HT1080 (cell line): Measurements from ENCODE around the gene OR2M3. TPM values are rescaled to one million over a fixed set of nuclear protein-coding genes. Genes with fewer than 3 reads are reported as not detected.

ENCODE experiments used
- total RNA-seq: library from RNA; depleted of rRNA; stranded (reverse); fragments of >200 nt; shearing (Covaris generic); gene quantifications from 2 replicates; pipeline ENCODE4 v1.2.3, GENCODE V29; 2014; rRNA removed

The OR2M3 gene
- total RNA-seq, 1 experiment from 2014 or later = 0.02 TPM

Other genes starting within 250 kb of the OR2M3 start
- gene OR2L8, start 248.4 kb upstream of the OR2M3 start, total RNA-seq = not detected in 2 replicates
- not detected in 2 replicates for gene OR2AK2, start 232.0 kb upstream of the OR2M3 start, total RNA-seq
- not detected in 2 replicates for gene OR2L5, start 183.6 kb upstream of the OR2M3 start, total RNA-seq
- gene OR2L2, start 167.2 kb upstream of the OR2M3 start, total RNA-seq = not detected in 2 replicates
- gene OR2L3, start 150.4 kb upstream of the OR2M3 start, total RNA-seq = not detected in 2 replicates
- gene OR2L13, start 102.1 kb upstream of the OR2M3 start, total RNA-seq = not detected in 2 replicates
- not detected in 2 replicates for gene OR2M5, start 52.1 kb upstream of the OR2M3 start, total RNA-seq
- not detected in 2 replicates for gene OR2M2, start 22.4 kb upstream of the OR2M3 start, total RNA-seq
- 0.05 and 0.10 TPM in 2 replicates for gene OR2M4, start 34.2 kb downstream of the OR2M3 start, total RNA-seq
- 0.08 TPM in 1 of 2 replicates, not detected in the other for gene OR2T33, start 80.7 kb downstream of the OR2M3 start, total RNA-seq
- gene OR2T12, start 106.2 kb downstream of the OR2M3 start, total RNA-seq = not detected in 2 replicates
- not detected in 2 replicates for gene OR2M7, start 127.3 kb downstream of the OR2M3 start, total RNA-seq
- not detected in 2 replicates for gene OR14C36, start 151.5 kb downstream of the OR2M3 start, total RNA-seq
- gene OR2T4, start 164.4 kb downstream of the OR2M3 start, total RNA-seq = not detected in 2 replicates
- gene OR2T6, start 178.5 kb downstream of the OR2M3 start, total RNA-seq = not detected in 2 replicates
- gene OR2T1, start 205.8 kb downstream of the OR2M3 start, total RNA-seq = not detected in 2 replicates
- not detected in 2 replicates for gene OR2T2, start 248.4 kb downstream of the OR2M3 start, total RNA-seq